ENCODE results near the gene ATP4A. TPM values are rescaled to one million over a fixed set of nuclear protein-coding genes. Genes with fewer than 3 reads are reported as not detected.
A peak's percentile ranks its signal among the peaks of the same experiment; 100 is the strongest.

ATP4A gene
- total RNA-seq = 1 to 10 TPM in 1 of 2 donors, not detected in 1; 8.2 TPM

GRCh38 chr19:35563207-35563829 lies at the start of gene ATP4A:
TSS of gene ATP4A (minus strand) at chr19:35563658. CDS start at chr19:35563629, 29 bp downstream.
- DNase-seq = no peak
- Histone ChIP-seq H3K27ac (peak within 1 kb of the TSS in 2 of 4 donors; percentile 72 to 77), H3K27me3 (no peaks in the 10 kb centered on the region), H3K9me3 (no peaks in the 10 kb centered on the region), H3K4me1 (peaks cover 76% of the 10 kb centered on the region), H3K4me3 (no peak within 1 kb of the TSS), H3K36me3 (replicated peaks in 1 of 2; ENCODE audit: insufficient read depth in 1 of 2, low read depth in 2 of 2) (no peaks in the 10 kb centered on the region)
- ATAC-seq = no peak
- 77 to 81% methylated on average over 11 to 14 of the region's 15 CpGs for WGBS, 2 donors
- intact Hi-C loops (cut with DNase I) = no loop called here
- TF ChIP-seq CTCF (IDR thresholded peaks at IDR 0.05) (no peak), POLR2A (IDR thresholded peaks at IDR 0.05) (no peak)

GRCh38 chr19:35612559-35613321 lies 49.3 kb upstream of the ATP4A start, which contains the start of gene HAUS5:
TSS of gene HAUS5 (plus strand) at chr19:35612735. CDS start at chr19:35612795, 60 bp downstream.
- peaks cover 12% of the 10 kb centered on the region for H3K4me1 ChIP-seq

GRCh38 chr19:35612224-35612558 lies 48.7 kb upstream of the ATP4A start:
- ATAC-seq (peak; percentile 4), DNase-seq (no peak)
- Histone ChIP-seq H3K4me3 (peak overlapping the region in 1 of 2 donors; percentile 25), H3K9me3 (no peaks in the 10 kb centered on the region), H3K27me3 (no peaks in the 10 kb centered on the region), H3K4me1 (peaks cover 12% of the 10 kb centered on the region), H3K36me3 (replicated peaks in 1 of 2; ENCODE audit: insufficient read depth in 1 of 2, low read depth in 2 of 2) (no peaks in the 10 kb centered on the region), H3K27ac (peak overlapping the region in 3 of 4 donors; percentile 48 to 61 (median 56))
- WGBS, 2 donors = 28 to 32% methylated on average over 9 of the region's 9 CpGs
- intact Hi-C loops (cut with DNase I) = no loop called here
- TF ChIP-seq POLR2A (IDR thresholded peaks at IDR 0.05) = no peak
- no peak for TF ChIP-seq CTCF (IDR thresholded peaks at IDR 0.05)

More at GRCh38 chr19:35612559-35613321, 49.3 kb upstream of the ATP4A start, which contains the start of gene HAUS5:
- Histone ChIP-seq H3K9me3 (no peaks in the 10 kb centered on the region), H3K27ac (peak within 1 kb of the TSS; percentile 1 to 61 (median 52)), H3K27me3 (no peaks in the 10 kb centered on the region), H3K4me3 (peak within 1 kb of the TSS; percentile 25 to 32), H3K36me3 (replicated peaks in 1 of 2; ENCODE audit: insufficient read depth in 1 of 2, low read depth in 2 of 2) (no peaks in the 10 kb centered on the region)
- peak; percentile 95 to 97 (median 95) for DNase-seq
- intact Hi-C loops (cut with DNase I) = no loop called here
- peak; percentile 96 for ATAC-seq
- 0% methylated on average over 10 to 44 of the region's 47 CpGs for WGBS, 2 donors
- TF ChIP-seq CTCF (IDR thresholded peaks at IDR 0.05) (peak in 4 of 7 experiments; percentile 35 to 57 (median 40)), POLR2A (IDR thresholded peaks at IDR 0.05) (peak; percentile 8 to 71 (median 62))

- no peak for ATAC-seq
- Histone ChIP-seq H3K4me3 (no peak overlapping the region), H3K27me3 (no peaks in the 10 kb centered on the region), H3K36me3 (replicated peaks in 1 of 2; ENCODE audit: insufficient read depth in 1 of 2, low read depth in 2 of 2) (no peaks in the 10 kb centered on the region), H3K27ac (no peak overlapping the region), H3K4me1 (peaks cover 12% of the 10 kb centered on the region), H3K9me3 (no peaks in the 10 kb centered on the region)
- TF ChIP-seq POLR2A (IDR thresholded peaks at IDR 0.05) (no peak), CTCF (IDR thresholded peaks at IDR 0.05) (no peak)
- WGBS, 2 donors = 47 to 88% methylated on average over 2 to 6 of the region's 6 CpGs
- intact Hi-C loops (cut with DNase I) = no loop called here
- no peak for DNase-seq
Measured at GRCh38 chr19:35609851-35610353, 46.4 kb upstream of the ATP4A start.
